Measurements from ENCODE around the gene MGAT4C. TPM values are rescaled to one million over a fixed set of nuclear protein-coding genes. Genes with fewer than 3 reads are reported as not detected.

MGAT4C gene
- total RNA-seq, 4 donors from 2014 or later, result under 0.01 to 0.60 (median 0.22) TPM; not detected in 1

DNA sequence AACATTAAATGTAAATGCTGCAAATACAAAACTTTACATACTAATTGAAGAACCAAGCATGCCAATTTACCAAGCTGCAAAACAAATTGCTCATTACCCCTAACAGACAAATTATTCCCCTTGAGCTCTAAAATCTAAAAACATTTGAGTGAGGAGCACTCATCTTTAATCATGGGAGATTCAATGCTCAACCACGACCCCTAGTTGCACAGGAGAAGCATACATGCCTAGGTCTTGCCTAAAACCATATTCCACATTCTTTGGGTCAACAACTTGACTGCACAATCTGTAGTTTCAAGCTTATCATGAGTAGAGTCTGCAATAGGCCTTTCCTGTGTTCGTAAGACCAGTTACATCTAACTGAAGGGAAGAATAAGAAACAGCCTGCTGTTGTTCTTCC is 69.7 kb downstream of the MGAT4C start:
- no peak for DNase-seq (ENCODE audit: low spot score in 2 of 2)
- TF ChIP-seq, protein P1, sequence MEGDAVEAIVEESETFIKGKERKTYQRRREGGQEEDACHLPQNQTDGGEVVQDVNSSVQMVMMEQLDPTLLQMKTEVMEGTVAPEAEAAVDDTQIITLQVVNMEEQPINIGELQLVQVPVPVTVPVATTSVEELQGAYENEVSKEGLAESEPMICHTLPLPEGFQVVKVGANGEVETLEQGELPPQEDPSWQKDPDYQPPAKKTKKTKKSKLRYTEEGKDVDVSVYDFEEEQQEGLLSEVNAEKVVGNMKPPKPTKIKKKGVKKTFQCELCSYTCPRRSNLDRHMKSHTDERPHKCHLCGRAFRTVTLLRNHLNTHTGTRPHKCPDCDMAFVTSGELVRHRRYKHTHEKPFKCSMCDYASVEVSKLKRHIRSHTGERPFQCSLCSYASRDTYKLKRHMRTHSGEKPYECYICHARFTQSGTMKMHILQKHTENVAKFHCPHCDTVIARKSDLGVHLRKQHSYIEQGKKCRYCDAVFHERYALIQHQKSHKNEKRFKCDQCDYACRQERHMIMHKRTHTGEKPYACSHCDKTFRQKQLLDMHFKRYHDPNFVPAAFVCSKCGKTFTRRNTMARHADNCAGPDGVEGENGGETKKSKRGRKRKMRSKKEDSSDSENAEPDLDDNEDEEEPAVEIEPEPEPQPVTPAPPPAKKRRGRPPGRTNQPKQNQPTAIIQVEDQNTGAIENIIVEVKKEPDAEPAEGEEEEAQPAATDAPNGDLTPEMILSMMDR (IDR thresholded peaks at IDR 0.05), result no peak
- no peak for TF ChIP-seq EP300 (IDR thresholded peaks at IDR 0.05)
- no peak for TF ChIP-seq POLR2A (IDR thresholded peaks at IDR 0.05)
- Histone ChIP-seq H3K4me1 (no peaks in the 10 kb centered on the region), H3K27me3 (no peaks in the 10 kb centered on the region), H3K27ac (no peak overlapping the region), H3K36me3 (no peaks in the 10 kb centered on the region), H3K9me3 (no peaks in the 10 kb centered on the region), H3K4me3 (no peak overlapping the region)
- 74 to 82% methylated on average over 2 of the region's 2 CpGs for WGBS, 2 donors

DNA sequence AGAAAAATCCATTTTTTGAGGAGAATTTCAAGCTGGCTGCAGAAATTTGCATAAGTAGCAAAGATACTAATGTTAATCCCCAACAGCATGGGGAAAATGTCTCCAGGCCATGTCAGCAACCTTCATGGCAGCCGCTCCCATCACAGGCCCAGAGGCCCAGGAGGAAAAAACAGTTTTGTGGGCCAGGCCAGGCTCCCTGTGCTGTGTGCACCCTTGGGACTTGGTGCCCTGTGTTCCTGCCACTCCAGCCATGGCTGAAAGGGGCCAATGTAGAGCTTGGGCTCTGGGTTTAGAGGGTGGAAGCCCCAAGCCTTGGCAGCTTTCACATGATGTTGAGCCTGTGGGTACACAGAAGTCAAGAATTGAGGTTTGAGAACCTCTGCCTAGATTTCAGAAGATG is 76.3 kb downstream of the MGAT4C start:
- WGBS, 2 donors, result 90 to 100% methylated on average over 1 of the region's 1 CpG
- no peak for DNase-seq (ENCODE audit: low spot score in 2 of 2)

DNA sequence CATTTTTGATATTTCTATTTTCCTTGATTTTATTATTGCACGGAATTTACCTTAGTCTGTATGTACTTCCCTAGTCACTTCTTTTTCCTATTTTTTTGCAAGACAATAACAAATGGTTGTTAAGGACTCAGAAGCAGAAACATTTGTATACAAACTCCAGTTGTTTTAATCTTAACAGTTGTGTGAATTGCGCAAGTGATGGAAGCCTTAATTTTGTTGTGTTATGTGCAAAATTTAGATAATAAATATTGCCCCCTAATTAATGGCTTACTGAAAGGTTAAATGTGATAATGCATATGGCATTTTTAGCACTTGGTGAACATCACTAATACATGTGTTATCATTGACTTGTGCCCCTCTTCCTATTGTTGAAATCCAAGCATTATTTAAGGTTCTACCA is 82.0 kb downstream of the MGAT4C start:
- DNase-seq (ENCODE audit: low spot score in 2 of 2), result no peak
- Histone ChIP-seq H3K27ac (no peak overlapping the region), H3K27me3 (no peaks in the 10 kb centered on the region), H3K4me1 (no peaks in the 10 kb centered on the region), H3K4me3 (no peak overlapping the region), H3K36me3 (no peaks in the 10 kb centered on the region), H3K9me3 (no peaks in the 10 kb centered on the region)
- 93 to 96% methylated on average over 2 of the region's 2 CpGs for WGBS, 2 donors
- TF ChIP-seq, protein P1 (IDR thresholded peaks at IDR 0.05), result no peak
- TF ChIP-seq EP300 (IDR thresholded peaks at IDR 0.05), result no peak
- TF ChIP-seq POLR2A (IDR thresholded peaks at IDR 0.05), result no peak

More for the DNA sequence above, 76.3 kb downstream of the MGAT4C start:
- Histone ChIP-seq H3K27ac (no peak overlapping the region), H3K27me3 (no peaks in the 10 kb centered on the region), H3K4me3 (no peak overlapping the region), H3K36me3 (no peaks in the 10 kb centered on the region), H3K4me1 (no peaks in the 10 kb centered on the region), H3K9me3 (no peaks in the 10 kb centered on the region)
- TF ChIP-seq, protein P1 (IDR thresholded peaks at IDR 0.05), result no peak
- no peak for TF ChIP-seq POLR2A (IDR thresholded peaks at IDR 0.05)
- no peak for TF ChIP-seq EP300 (IDR thresholded peaks at IDR 0.05)

DNA sequence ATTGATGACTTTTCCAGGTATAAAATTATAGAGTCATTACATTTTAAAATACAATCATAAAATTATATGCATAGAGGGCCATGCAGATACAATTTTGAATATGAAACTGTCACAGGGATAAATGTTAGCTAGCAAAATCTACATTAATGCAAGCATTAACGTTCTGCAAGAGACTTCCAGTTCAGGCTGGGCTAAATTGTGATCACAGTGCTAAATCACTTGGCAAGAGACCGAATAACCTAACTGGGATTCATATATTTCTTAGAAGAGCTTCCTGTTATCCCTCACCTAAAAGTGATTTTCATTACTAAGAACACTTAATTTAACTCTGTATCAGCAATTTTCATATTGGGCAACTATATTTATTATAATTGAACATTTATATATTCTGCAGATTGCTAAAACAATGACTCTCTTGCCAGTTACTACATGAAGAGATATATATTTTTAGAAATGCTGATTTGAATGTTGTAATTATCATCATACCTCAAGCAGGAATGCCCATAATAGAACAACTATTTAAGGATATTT is 83.2 kb downstream of the MGAT4C start:
- no peak for DNase-seq (ENCODE audit: low spot score in 2 of 2)
- Histone ChIP-seq H3K27me3 (no peaks in the 10 kb centered on the region), H3K4me3 (no peak overlapping the region), H3K4me1 (no peaks in the 10 kb centered on the region), H3K36me3 (no peaks in the 10 kb centered on the region), H3K9me3 (no peaks in the 10 kb centered on the region), H3K27ac (no peak overlapping the region)
- TF ChIP-seq, protein P1 (IDR thresholded peaks at IDR 0.05), result no peak
- no peak for TF ChIP-seq POLR2A (IDR thresholded peaks at IDR 0.05)
- TF ChIP-seq EP300 (IDR thresholded peaks at IDR 0.05), result no peak
- WGBS, 2 donors, result 48 to 59% methylated on average over 2 of the region's 2 CpGs

GRCh38 chr12:86170051-86170450 is 86.1 kb downstream of the MGAT4C start:
- no peaks in the 10 kb centered on the region for H3K9me3 ChIP-seq
- H3K36me3 ChIP-seq, result no peaks in the 10 kb centered on the region
- no peak for DNase-seq (ENCODE audit: low spot score in 2 of 2)
- no peak overlapping the region for H3K4me3 ChIP-seq
- H3K27me3 ChIP-seq, result no peaks in the 10 kb centered on the region
- 65 to 72% methylated on average over 1 of the region's 1 CpG for WGBS, 2 donors
- H3K4me1 ChIP-seq, result no peaks in the 10 kb centered on the region
- H3K27ac ChIP-seq, result no peak overlapping the region
- TF ChIP-seq, protein P1 (IDR thresholded peaks at IDR 0.05), result no peak
- TF ChIP-seq EP300 (IDR thresholded peaks at IDR 0.05) (no peak), POLR2A (IDR thresholded peaks at IDR 0.05) (no peak)

Data from tibial nerve (tissue), 4 donors.